Astrocyte (in vitro differentiated cells and primary cell): ENCODE measurements around the gene KRT17. TPM values are rescaled to one million over a fixed set of nuclear protein-coding genes. Genes with fewer than 3 reads are reported as not detected.

ENCODE experiments used
- DNase-seq: peaks from one replicate; pipeline ENCODE4 v3.0.0-alpha.2; 2010; ENCODE audit warnings: low read depth
- FAIRE-seq: peaks from 2 replicates; lab custom pipeline; 2011; peaks lifted over from hg19 to GRCh38; lab: Jason Lieb, UNC
- H2AFZ ChIP-seq: 2 replicates; pipeline ENCODE4 v1.6.0; 2012; ENCODE audit warnings: low read depth, low read length, inconsistent platforms
- H3K27ac ChIP-seq: 2 replicates; pipeline ENCODE4 v1.5.1; 2011; ENCODE audit warnings: low read depth, low read length, inconsistent platforms
- H3K27me3 ChIP-seq: 2 replicates; pipeline ENCODE4 v1.6.0; 2011; ENCODE audit warnings: low read length, inconsistent platforms; ENCODE audit not compliant: insufficient read depth
- H3K36me3 ChIP-seq: 2 replicates; pipeline ENCODE4 v1.5.1; 2011; ENCODE audit warnings: low read length, inconsistent platforms; ENCODE audit not compliant: insufficient read depth
- H3K4me1 ChIP-seq: 2 replicates; pipeline ENCODE4 v1.5.1; 2011; ENCODE audit warnings: low read length, inconsistent platforms; ENCODE audit not compliant: insufficient read depth
- H3K4me2 ChIP-seq: 2 replicates; pipeline ENCODE4 v1.6.0; 2012; ENCODE audit warnings: low read length, inconsistent platforms
- H3K4me3 ChIP-seq: 2 replicates; pipeline ENCODE4 v1.5.1; 2011; ENCODE audit warnings: low read depth, mild to moderate bottlenecking, low read length, inconsistent platforms; ENCODE audit not compliant: insufficient read depth
- H3K79me2 ChIP-seq: 2 replicates; pipeline ENCODE4 v1.6.0; 2012; ENCODE audit warnings: mild to moderate bottlenecking, low read length, inconsistent platforms; ENCODE audit not compliant: insufficient read depth
- H3K9ac ChIP-seq: 2 replicates; pipeline ENCODE4 v1.6.0; 2012; ENCODE audit warnings: mild to moderate bottlenecking, low read length, inconsistent platforms
- H3K9me3 ChIP-seq: 2 replicates; pipeline ENCODE4 v1.5.1; 2012; ENCODE audit warnings: low read depth, mild to moderate bottlenecking, low read length, inconsistent platforms; ENCODE audit not compliant: insufficient read depth
- H4K20me1 ChIP-seq: 2 replicates; pipeline ENCODE4 v1.6.0; 2012; ENCODE audit warnings: low read length, inconsistent platforms; ENCODE audit not compliant: insufficient read depth
- H3K27ac Mint-ChIP-seq: one replicate; pipeline ENCODE4 v1.8.0; 2021; ENCODE audit warnings: mild to moderate bottlenecking, mixed read lengths; ENCODE audit not compliant: unreplicated experiment
- H3K27me3 Mint-ChIP-seq: one replicate; pipeline ENCODE4 v1.8.0; 2021; ENCODE audit warnings: low read depth, mixed read lengths; ENCODE audit not compliant: unreplicated experiment
- H3K36me3 Mint-ChIP-seq: one replicate; pipeline ENCODE4 v1.8.0; 2021; ENCODE audit warnings: low read depth, mixed read lengths; ENCODE audit not compliant: unreplicated experiment
- H3K4me1 Mint-ChIP-seq: one replicate; pipeline ENCODE4 v1.8.0; 2021; ENCODE audit warnings: low read depth, mixed read lengths; ENCODE audit not compliant: unreplicated experiment
- H3K4me3 Mint-ChIP-seq: one replicate; pipeline ENCODE4 v1.8.0; 2021; ENCODE audit warnings: mild to moderate bottlenecking, moderate library complexity, mixed read lengths; ENCODE audit not compliant: unreplicated experiment
- H3K9me3 Mint-ChIP-seq: one replicate; pipeline ENCODE4 v1.8.0; 2021; ENCODE audit warnings: mild to moderate bottlenecking, mixed read lengths; ENCODE audit not compliant: unreplicated experiment
- EZH2 ChIP-seq: IDR thresholded peaks from 2 replicates; pipeline ENCODE4 v1.6.1; 2012; ENCODE audit warnings: mild to moderate bottlenecking, low read length, inconsistent platforms; ENCODE audit not compliant: insufficient read depth
- total RNA-seq: library from RNA; stranded (reverse); gene quantifications from 2 replicates; pipeline ENCODE4 v1.2.1, GENCODE V29; 2021
- TF ChIP-seq, protein P1 (sequence below): IDR thresholded peaks from 2 replicates; pipeline ENCODE4 v1.5.1; 2011; ENCODE audit warnings: low read depth, mild to moderate bottlenecking, inconsistent platforms, low read length, moderate library complexity; ENCODE audit not compliant: insufficient read depth

The KRT17 gene
- total RNA-seq, 1 donor from 2014 or later, result 21.4 TPM

DNA sequence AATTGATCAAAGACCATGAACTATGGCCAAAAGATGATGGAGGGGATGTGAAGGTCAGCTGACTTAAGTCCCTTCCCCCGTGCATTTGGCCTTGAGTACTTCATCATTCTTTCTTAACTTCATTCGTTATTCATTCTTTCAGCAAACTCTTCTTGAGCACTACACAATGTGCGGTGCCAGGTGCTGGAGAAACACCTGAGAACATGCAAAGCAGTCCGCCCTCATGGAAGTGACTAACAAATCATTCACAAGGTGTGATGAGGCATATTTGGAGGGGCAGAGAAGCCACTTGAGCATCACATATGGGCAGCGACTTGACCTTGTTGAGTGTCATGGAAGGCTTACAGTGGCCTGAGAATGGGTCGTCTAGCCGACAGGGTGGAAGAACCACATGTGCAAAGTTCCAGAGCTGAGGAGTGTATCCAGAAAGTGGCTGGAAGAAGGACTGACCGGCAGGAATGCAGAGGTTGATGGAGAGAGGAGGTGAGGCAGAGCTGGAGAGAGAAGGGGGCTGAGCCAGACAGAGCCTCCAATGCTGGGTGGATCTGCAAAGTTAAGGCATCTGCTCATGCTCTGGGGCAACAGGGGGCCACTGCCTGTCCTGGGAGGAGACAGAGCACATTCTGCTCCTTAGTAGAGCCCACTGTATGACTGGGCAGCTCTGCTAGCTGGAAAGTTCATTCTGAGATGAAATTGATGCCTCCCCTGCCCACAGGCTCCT, 39.2 kb upstream of the KRT17 start:
- DNase-seq, result no peak
- H3K4me3 Mint-ChIP-seq, result no peak overlapping the region

DNA sequence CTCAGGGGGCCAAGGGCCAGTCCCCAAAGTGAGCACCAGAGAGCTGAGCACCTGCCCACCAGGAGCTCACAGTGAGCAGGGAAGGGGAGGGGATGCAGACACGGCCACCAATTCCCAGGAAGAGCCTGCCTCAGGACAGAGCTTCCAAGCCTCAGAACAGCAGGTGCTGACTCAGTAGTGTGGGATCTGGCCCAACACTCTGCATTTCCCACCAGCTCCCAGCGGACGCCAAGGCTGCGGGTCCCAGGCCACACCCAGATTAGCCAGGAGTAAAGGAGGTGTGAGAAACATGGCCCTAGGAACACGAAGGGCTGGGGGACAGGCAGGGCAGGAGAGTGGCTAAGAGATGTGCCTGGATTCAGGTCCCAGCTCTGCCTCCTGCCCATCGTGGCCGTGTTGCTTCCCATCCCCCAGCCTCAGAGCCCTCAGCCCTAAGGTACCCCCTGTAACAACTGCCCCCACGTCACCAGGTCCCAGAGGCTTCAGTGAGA, 35.9 kb upstream of the KRT17 start:
- Mint-ChIP-seq H3K9me3 (no peaks in the 10 kb centered on the region), H3K4me3 (no peak overlapping the region), H3K36me3 (no peaks in the 10 kb centered on the region), H3K27ac (no peak overlapping the region), H3K27me3 (peaks cover 18% of the 10 kb centered on the region), H3K4me1 (peaks cover 3% of the 10 kb centered on the region)
- H2AFZ ChIP-seq, result no peak overlapping the region
- H3K4me1 ChIP-seq, result no peaks in the 10 kb centered on the region
- H3K4me2 ChIP-seq, result no peak overlapping the region
- no peak overlapping the region for H3K4me3 ChIP-seq
- H3K27me3 ChIP-seq, result no peaks in the 10 kb centered on the region
- DNase-seq (no peak), FAIRE-seq (no peak)
- TF ChIP-seq EZH2, result no peak
- TF ChIP-seq, protein P1, sequence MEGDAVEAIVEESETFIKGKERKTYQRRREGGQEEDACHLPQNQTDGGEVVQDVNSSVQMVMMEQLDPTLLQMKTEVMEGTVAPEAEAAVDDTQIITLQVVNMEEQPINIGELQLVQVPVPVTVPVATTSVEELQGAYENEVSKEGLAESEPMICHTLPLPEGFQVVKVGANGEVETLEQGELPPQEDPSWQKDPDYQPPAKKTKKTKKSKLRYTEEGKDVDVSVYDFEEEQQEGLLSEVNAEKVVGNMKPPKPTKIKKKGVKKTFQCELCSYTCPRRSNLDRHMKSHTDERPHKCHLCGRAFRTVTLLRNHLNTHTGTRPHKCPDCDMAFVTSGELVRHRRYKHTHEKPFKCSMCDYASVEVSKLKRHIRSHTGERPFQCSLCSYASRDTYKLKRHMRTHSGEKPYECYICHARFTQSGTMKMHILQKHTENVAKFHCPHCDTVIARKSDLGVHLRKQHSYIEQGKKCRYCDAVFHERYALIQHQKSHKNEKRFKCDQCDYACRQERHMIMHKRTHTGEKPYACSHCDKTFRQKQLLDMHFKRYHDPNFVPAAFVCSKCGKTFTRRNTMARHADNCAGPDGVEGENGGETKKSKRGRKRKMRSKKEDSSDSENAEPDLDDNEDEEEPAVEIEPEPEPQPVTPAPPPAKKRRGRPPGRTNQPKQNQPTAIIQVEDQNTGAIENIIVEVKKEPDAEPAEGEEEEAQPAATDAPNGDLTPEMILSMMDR, result no peak
- H4K20me1 ChIP-seq, result no peaks in the 10 kb centered on the region
- no peaks in the 10 kb centered on the region for H3K36me3 ChIP-seq
- H3K9ac ChIP-seq, result no peak overlapping the region
- H3K27ac ChIP-seq, result no peak overlapping the region
- no peaks in the 10 kb centered on the region for H3K9me3 ChIP-seq
- H3K79me2 ChIP-seq, result no peaks in the 10 kb centered on the region

More for the DNA sequence above, 39.2 kb upstream of the KRT17 start:
- Mint-ChIP-seq H3K9me3 (no peaks in the 10 kb centered on the region), H3K36me3 (no peaks in the 10 kb centered on the region), H3K4me1 (peaks cover 2% of the 10 kb centered on the region), H3K27me3 (peaks cover 20% of the 10 kb centered on the region), H3K27ac (no peak overlapping the region)
- Histone ChIP-seq H3K9ac (no peak overlapping the region), H3K27ac (no peak overlapping the region), H3K79me2 (no peaks in the 10 kb centered on the region), H3K4me2 (no peak overlapping the region), H3K4me3 (no peak overlapping the region), H3K9me3 (no peaks in the 10 kb centered on the region), H3K27me3 (no peaks in the 10 kb centered on the region), H4K20me1 (no peaks in the 10 kb centered on the region), H2AFZ (no peak overlapping the region), H3K4me1 (peaks cover 14% of the 10 kb centered on the region), H3K36me3 (no peaks in the 10 kb centered on the region)
- FAIRE-seq, result no peak
- no peak for TF ChIP-seq EZH2
- TF ChIP-seq, protein P1, result no peak
